Small intestine (tissue), 7 donors: ENCODE results near the gene KCNQ1OT1. TPM values are rescaled to one million over a fixed set of nuclear protein-coding genes. Genes with fewer than 3 reads are reported as not detected.

Experiments
- DNase-seq, 2 donors: peaks; one replicate each; pipeline versions ENCODE4 v3.0.0 to v3.0.0-alpha.2; 2013
- FAIRE-seq: peaks from 2 replicates; lab custom pipeline; 2012; peaks lifted over from hg19 to GRCh38; lab: Jason Lieb, UNC
- H3K27ac ChIP-seq, 3 donors: one replicate each; pipeline ENCODE4 v1.5.1; 2013; ENCODE audit warnings: low read length in 2 of 3, mild to moderate bottlenecking in 2 of 3, control low read depth in 1 of 3, inconsistent platforms in 1 of 3, low read depth in 1 of 3, moderate library complexity in 1 of 3
- H3K27me3 ChIP-seq, 3 donors: one replicate each; pipeline ENCODE4 v1.6.1; 2013; ENCODE audit warnings: low read length in 3 of 3, inconsistent platforms in 1 of 3; ENCODE audit not compliant: control insufficient read depth in 3 of 3, insufficient read depth in 3 of 3
- H3K36me3 ChIP-seq, 3 donors: one replicate each; pipeline ENCODE4 v1.6.1; 2013; ENCODE audit warnings: low read length in 3 of 3, inconsistent platforms in 1 of 3, low read depth in 1 of 3, mild to moderate bottlenecking in 1 of 3, moderate library complexity in 1 of 3; ENCODE audit not compliant: control insufficient read depth in 3 of 3, insufficient read depth in 2 of 3
- H3K4me1 ChIP-seq, 3 donors: one replicate each; pipeline ENCODE4 v1.6.1; 2013; ENCODE audit warnings: low read length in 2 of 3, inconsistent platforms in 1 of 3, low read depth in 1 of 3, mild to moderate bottlenecking in 1 of 3, moderate library complexity in 1 of 3; ENCODE audit not compliant: control insufficient read depth in 3 of 3, insufficient read depth in 2 of 3
- H3K4me3 ChIP-seq, 3 donors: one replicate each; pipeline ENCODE4 v1.5.1; 2013; ENCODE audit warnings: low read length in 3 of 3, control low read depth in 1 of 3, inconsistent platforms in 1 of 3, low read depth in 1 of 3, mild to moderate bottlenecking in 1 of 3, moderate library complexity in 1 of 3
- H3K9me3 ChIP-seq, 2 donors: one replicate each; pipeline ENCODE4 v1.6.1; 2013; ENCODE audit warnings: low read depth in 1 of 2, low read length in 1 of 2; ENCODE audit not compliant: control insufficient read depth in 2 of 2, insufficient read depth in 1 of 2
- WGBS, 3 donors: extraction: QIAGEN DNeasy Blood & Tissue Kit; methylation state at CpG; one replicate each; pipeline ENCODE4 v1.1.7; 2013; 5-methylcytosine and 5-hydroxymethylcytosine counted together
- polyA plus RNA-seq, 4 donors: library from polyadenylated mRNA; stranded (reverse) in 3 of 4; unstranded in 1 of 4; fragments of 200-250 nt in 3 of 4; fragments of 120-200 nt in 1 of 4; gene quantifications; one replicate each; pipeline versions ENCODE4 v1.2.1 to v1.2.3, GENCODE V29; 2013
- donor health status: healthy with polysubstance abuse.
- donor health status: control.
- donor health status: control.
- donor health status: Bipolar disorder and iron deficiency.
- donor health status: healthy.

The KCNQ1OT1 gene
- polyA plus RNA-seq, 4 donors: under 0.01 to 2.3 (median 0.11) TPM

GRCh38 chr11:2609345-2609744, 90.4 kb downstream of the KCNQ1OT1 start:
- Histone ChIP-seq H3K9me3 (peaks cover 0 to 18% of the 10 kb centered on the region in 2 donors), H3K27me3 (peaks cover 0 to 3% (median 0%) of the 10 kb centered on the region in 3 donors), H3K4me3 (no peak overlapping the region), H3K4me1 (no peaks in the 10 kb centered on the region), H3K27ac (no peak overlapping the region), H3K36me3 (no peaks in the 10 kb centered on the region)
- WGBS, 3 donors: 88 to 94% (median 89%) methylated on average over 2 of the region's 2 CpGs
- FAIRE-seq: no peak
- no peak for DNase-seq

- Histone ChIP-seq H3K4me1 (no peaks in the 10 kb centered on the region), H3K27ac (no peak overlapping the region), H3K4me3 (no peak overlapping the region), H3K9me3 (peaks cover 0 to 3% of the 10 kb centered on the region in 2 donors), H3K36me3 (no peaks in the 10 kb centered on the region), H3K27me3 (no peaks in the 10 kb centered on the region)
- 83 to 91% (median 86%) methylated on average over 8 of the region's 8 CpGs for WGBS, 3 donors
- FAIRE-seq: no peak
- no peak for DNase-seq
These were observed 100.1 kb downstream of the KCNQ1OT1 start for GRCh38 chr11:2599561-2600189.

GRCh38 chr11:2595204-2595603, 104.6 kb downstream of the KCNQ1OT1 start:
- peaks cover 0 to 9% of the 10 kb centered on the region in 2 donors for H3K9me3 ChIP-seq
- WGBS, 3 donors: 90 to 95% (median 93%) methylated on average over 3 of the region's 3 CpGs
- peaks cover 0 to 35% (median 0%) of the 10 kb centered on the region in 3 donors for H3K36me3 ChIP-seq
- no peak overlapping the region for H3K27ac ChIP-seq
- DNase-seq: no peak
- no peak for FAIRE-seq
- peaks cover 0 to 2% (median 0%) of the 10 kb centered on the region in 3 donors for H3K27me3 ChIP-seq
- H3K4me3 ChIP-seq: no peak overlapping the region
- H3K4me1 ChIP-seq: no peaks in the 10 kb centered on the region

GRCh38 chr11:2594267-2594666, 105.5 kb downstream of the KCNQ1OT1 start:
- Histone ChIP-seq H3K9me3 (peaks cover 0 to 9% of the 10 kb centered on the region in 2 donors), H3K4me1 (no peaks in the 10 kb centered on the region), H3K36me3 (peaks cover 0 to 44% (median 0%) of the 10 kb centered on the region in 3 donors), H3K27me3 (peaks cover 0 to 2% (median 0%) of the 10 kb centered on the region in 3 donors), H3K4me3 (no peak overlapping the region), H3K27ac (no peak overlapping the region)
- FAIRE-seq (no peak), DNase-seq (no peak)
- WGBS, 3 donors: 93 to 100% (median 100%) methylated on average over 1 of the region's 1 CpG

GRCh38 chr11:2593393-2593950, 106.3 kb downstream of the KCNQ1OT1 start:
- no peak overlapping the region for H3K27ac ChIP-seq
- H3K27me3 ChIP-seq: peaks cover 0 to 2% (median 0%) of the 10 kb centered on the region in 3 donors
- H3K36me3 ChIP-seq: peaks cover 0 to 50% (median 0%) of the 10 kb centered on the region in 3 donors
- H3K4me3 ChIP-seq: no peak overlapping the region
- no peaks in the 10 kb centered on the region for H3K4me1 ChIP-seq
- DNase-seq: no peak
- no peak for FAIRE-seq
- peaks cover 0 to 7% of the 10 kb centered on the region in 2 donors for H3K9me3 ChIP-seq
- WGBS, 3 donors: 90 to 92% (median 91%) methylated on average over 15 of the region's 15 CpGs

GRCh38 chr11:2592559-2593392, 107.0 kb downstream of the KCNQ1OT1 start:
- DNase-seq (no peak), FAIRE-seq (no peak)
- H3K27me3 ChIP-seq: peaks cover 0 to 2% (median 0%) of the 10 kb centered on the region in 3 donors
- H3K4me1 ChIP-seq: no peaks in the 10 kb centered on the region
- 94 to 95% (median 94%) methylated on average over 16 of the region's 16 CpGs for WGBS, 3 donors
- no peak overlapping the region for H3K27ac ChIP-seq
- peaks cover 0 to 56% (median 0%) of the 10 kb centered on the region in 3 donors for H3K36me3 ChIP-seq
- no peak overlapping the region for H3K4me3 ChIP-seq
- H3K9me3 ChIP-seq: peaks cover 0 to 6% of the 10 kb centered on the region in 2 donors

- 93 to 95% (median 93%) methylated on average over 10 of the region's 10 CpGs for WGBS, 3 donors
- Histone ChIP-seq H3K36me3 (peaks cover 0 to 59% (median 0%) of the 10 kb centered on the region in 3 donors), H3K9me3 (peaks cover 0 to 6% of the 10 kb centered on the region in 2 donors), H3K4me3 (no peak overlapping the region), H3K4me1 (no peaks in the 10 kb centered on the region), H3K27ac (no peak overlapping the region), H3K27me3 (peaks cover 0 to 2% (median 0%) of the 10 kb centered on the region in 3 donors)
- DNase-seq (no peak), FAIRE-seq (no peak)
These were observed 108.0 kb downstream of the KCNQ1OT1 start for GRCh38 chr11:2591805-2592204.
